GM20431 (cell line): ENCODE measurements around the gene TMPRSS2.

Source experiments
- in situ Hi-C: fragments of 300-500 bp; cut with MseI, MboI; formaldehyde crosslinking; loops from one replicate; pipeline ENCODE4 v1.15.0; 2020; ENCODE audit warnings: low sequenced_read_pairs; ENCODE audit not compliant: unreplicated experiment

The TMPRSS2 gene

GRCh38 chr21:41458559-41458958 is 49.4 kb downstream of the TMPRSS2 start:
- in situ Hi-C loops, result loop anchor here (25.0 kb wide), 1 partner anchor 171 kb away; no protein-coding TSS in a partner anchor

GRCh38 chr21:41458121-41458520 is 49.8 kb downstream of the TMPRSS2 start:
- in situ Hi-C loops, result loop anchor here (25.0 kb wide), 1 partner anchor 171 kb away; no protein-coding TSS in a partner anchor

- in situ Hi-C loops, result loop anchor here (25.0 kb wide), 1 partner anchor 166 kb away; no protein-coding TSS in a partner anchor
These were observed 54.2 kb downstream of the TMPRSS2 start for GRCh38 chr21:41453761-41454160.

- in situ Hi-C loops, result loop anchor here (25.0 kb wide), 1 partner anchor 166 kb away; no protein-coding TSS in a partner anchor
These were observed 54.8 kb downstream of the TMPRSS2 start for GRCh38 chr21:41453198-41453597.

- in situ Hi-C loops, result loop anchor here (25.0 kb wide), 1 partner anchor 165 kb away; no protein-coding TSS in a partner anchor
These were observed 55.9 kb downstream of the TMPRSS2 start for GRCh38 chr21:41451753-41452676.

GRCh38 chr21:41449613-41450012 is 58.3 kb downstream of the TMPRSS2 start:
- in situ Hi-C loops, result loop anchor here (25.0 kb wide), 1 partner anchor 162 kb away; no protein-coding TSS in a partner anchor

- in situ Hi-C loops, result no loop called here
These were observed 60.6 kb downstream of the TMPRSS2 start for GRCh38 chr21:41447356-41447755.

GRCh38 chr21:41446586-41446985 is 61.4 kb downstream of the TMPRSS2 start:
- in situ Hi-C loops, result no loop called here

GRCh38 chr21:41445465-41445862 is 62.5 kb downstream of the TMPRSS2 start:
- in situ Hi-C loops, result no loop called here

- in situ Hi-C loops, result no loop called here
These were observed 63.1 kb downstream of the TMPRSS2 start for GRCh38 chr21:41444703-41445464.

GRCh38 chr21:41443562-41443961 is 64.4 kb downstream of the TMPRSS2 start:
- in situ Hi-C loops, result no loop called here

GRCh38 chr21:41442481-41443186 is 65.3 kb downstream of the TMPRSS2 start:
- in situ Hi-C loops, result no loop called here

GRCh38 chr21:41441546-41441945 is 66.4 kb downstream of the TMPRSS2 start:
- in situ Hi-C loops, result no loop called here

GRCh38 chr21:41439248-41439647 is 68.7 kb downstream of the TMPRSS2 start:
- in situ Hi-C loops, result no loop called here

- in situ Hi-C loops, result no loop called here
These were observed 69.4 kb downstream of the TMPRSS2 start for GRCh38 chr21:41438425-41439113.

- in situ Hi-C loops, result no loop called here
These were observed 70.2 kb downstream of the TMPRSS2 start for GRCh38 chr21:41437729-41438128.

- in situ Hi-C loops, result no loop called here
These were observed 72.3 kb downstream of the TMPRSS2 start for GRCh38 chr21:41435706-41436105.

- in situ Hi-C loops, result no loop called here
These were observed 74.4 kb downstream of the TMPRSS2 start for GRCh38 chr21:41433566-41433965.
